ENCODE measurements around the gene ZBTB48. TPM values are rescaled to one million over a fixed set of nuclear protein-coding genes. Genes with fewer than 3 reads are reported as not detected.

Gene ZBTB48
- total RNA-seq, 4 donors from 2014 or later = 9.3 to 14.5 (median 11.3) TPM

DNA sequence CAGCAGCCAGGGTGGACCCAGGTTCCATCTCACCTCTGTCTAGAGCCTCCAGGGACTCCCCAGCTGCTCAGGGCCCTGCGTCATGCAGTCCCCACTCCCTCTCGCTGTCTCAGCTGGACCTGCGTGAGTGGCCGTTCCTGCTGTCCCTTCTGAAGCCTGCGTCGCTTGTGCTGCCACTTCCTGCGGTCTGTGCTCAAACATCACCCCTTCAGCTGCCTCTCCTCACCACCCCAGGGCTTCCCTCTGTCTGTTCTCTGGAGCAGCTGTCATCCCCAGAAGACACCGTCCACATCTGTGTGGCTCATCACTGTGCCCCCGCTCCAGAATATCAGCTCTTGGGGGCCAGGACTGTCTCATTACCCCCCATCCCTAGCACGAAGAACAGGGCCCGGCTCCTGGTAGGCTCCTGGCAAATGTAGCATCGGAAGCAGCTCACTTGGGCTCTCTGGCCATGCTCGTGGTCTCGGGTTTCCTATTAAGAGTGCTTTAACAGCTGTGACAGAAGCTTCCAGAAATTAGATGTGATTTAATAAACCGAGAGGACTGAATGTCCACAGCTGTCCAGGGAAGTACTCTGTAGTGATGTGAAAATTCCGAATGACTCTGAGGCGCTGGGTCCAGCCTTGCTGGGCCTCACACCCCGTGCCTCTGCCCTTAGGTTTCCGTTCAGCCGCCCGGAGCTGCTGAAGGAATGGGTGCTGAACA, 48.2 kb downstream of the ZBTB48 start:
- no peak for DNase-seq
- peaks cover 0 to 46% of the 10 kb centered on the region in 2 donors for H3K36me3 ChIP-seq
- peaks cover 22 to 24% of the 10 kb centered on the region in 2 donors for H3K4me1 ChIP-seq
- intact Hi-C loops (cut with DNase I; ENCODE audit: low total_unique reads) (loop anchor here (5.0 kb wide), 2 partner anchors 46 to 76 kb away; partner anchors contain the start of gene NOL9), in situ Hi-C loops (cut with MboI; ENCODE audit: low sequenced_read_pairs in 4 of 4) (loop anchor here in 1 of 4 donors (25.0 kb wide), 1 partner anchor 141 kb away; the partner anchor contains the start of gene PLEKHG5)
- peak; percentile 8 to 13 for ATAC-seq
- TF ChIP-seq, protein P1, sequence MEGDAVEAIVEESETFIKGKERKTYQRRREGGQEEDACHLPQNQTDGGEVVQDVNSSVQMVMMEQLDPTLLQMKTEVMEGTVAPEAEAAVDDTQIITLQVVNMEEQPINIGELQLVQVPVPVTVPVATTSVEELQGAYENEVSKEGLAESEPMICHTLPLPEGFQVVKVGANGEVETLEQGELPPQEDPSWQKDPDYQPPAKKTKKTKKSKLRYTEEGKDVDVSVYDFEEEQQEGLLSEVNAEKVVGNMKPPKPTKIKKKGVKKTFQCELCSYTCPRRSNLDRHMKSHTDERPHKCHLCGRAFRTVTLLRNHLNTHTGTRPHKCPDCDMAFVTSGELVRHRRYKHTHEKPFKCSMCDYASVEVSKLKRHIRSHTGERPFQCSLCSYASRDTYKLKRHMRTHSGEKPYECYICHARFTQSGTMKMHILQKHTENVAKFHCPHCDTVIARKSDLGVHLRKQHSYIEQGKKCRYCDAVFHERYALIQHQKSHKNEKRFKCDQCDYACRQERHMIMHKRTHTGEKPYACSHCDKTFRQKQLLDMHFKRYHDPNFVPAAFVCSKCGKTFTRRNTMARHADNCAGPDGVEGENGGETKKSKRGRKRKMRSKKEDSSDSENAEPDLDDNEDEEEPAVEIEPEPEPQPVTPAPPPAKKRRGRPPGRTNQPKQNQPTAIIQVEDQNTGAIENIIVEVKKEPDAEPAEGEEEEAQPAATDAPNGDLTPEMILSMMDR (IDR thresholded peaks at IDR 0.05 in 4 of 5, conservative IDR thresholded peaks at IDR 0.05 in 1 of 5) = no peak
- TF ChIP-seq POLR2A (IDR thresholded peaks at IDR 0.05) = no peak
- no peak overlapping the region for H3K4me3 ChIP-seq
- H3K27me3 ChIP-seq = no peaks in the 10 kb centered on the region
- no peaks in the 10 kb centered on the region for H3K9me3 ChIP-seq
- peak overlapping the region; percentile 19 to 69 (median 51) for H3K27ac ChIP-seq

DNA sequence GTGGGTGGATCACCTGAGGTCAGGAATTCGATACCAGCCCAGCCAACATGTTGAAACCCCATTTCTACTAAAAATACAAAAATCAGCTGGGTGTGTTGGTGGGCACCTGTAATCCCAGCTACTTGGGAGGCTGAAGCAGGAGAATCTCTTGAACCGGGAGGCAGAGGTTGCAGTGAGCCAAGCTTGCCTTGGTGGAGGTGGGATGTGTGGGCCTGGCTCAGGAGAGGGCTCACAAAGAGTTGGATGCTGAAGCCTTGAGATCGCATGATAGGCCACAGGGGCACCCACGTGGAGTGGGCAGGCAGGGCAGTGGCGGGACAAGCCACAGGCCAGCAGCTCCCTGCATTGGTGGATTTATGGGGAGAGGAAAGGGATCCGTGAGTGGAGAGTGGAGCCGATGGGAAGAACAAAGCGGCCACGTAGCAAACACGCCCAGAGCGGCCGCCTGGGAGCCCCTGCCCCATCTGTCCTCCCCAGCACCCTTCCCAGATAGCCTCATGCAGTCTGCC, 49.2 kb downstream of the ZBTB48 start:
- H3K27ac ChIP-seq = peak overlapping the region in 2 of 4 donors; percentile 63 to 69
- no peaks in the 10 kb centered on the region for H3K27me3 ChIP-seq
- DNase-seq = no peak
- TF ChIP-seq, protein P1 (IDR thresholded peaks at IDR 0.05 in 4 of 5, conservative IDR thresholded peaks at IDR 0.05 in 1 of 5) = no peak
- no peak for TF ChIP-seq POLR2A (IDR thresholded peaks at IDR 0.05)
- in situ Hi-C loops (cut with MboI; ENCODE audit: low sequenced_read_pairs in 4 of 4) (loop anchor here in 1 of 4 donors (25.0 kb wide), 1 partner anchor 142 kb away; the partner anchor contains the start of gene PLEKHG5), intact Hi-C loops (cut with DNase I; ENCODE audit: low total_unique reads) (loop anchor here (5.0 kb wide), 2 partner anchors 47 to 77 kb away; partner anchors contain the start of gene NOL9)
- no peaks in the 10 kb centered on the region for H3K9me3 ChIP-seq
- H3K4me1 ChIP-seq = peaks cover 22 to 24% of the 10 kb centered on the region in 2 donors
- ATAC-seq = no peak
- no peak overlapping the region for H3K4me3 ChIP-seq
- peaks cover 0 to 56% of the 10 kb centered on the region in 2 donors for H3K36me3 ChIP-seq

DNA sequence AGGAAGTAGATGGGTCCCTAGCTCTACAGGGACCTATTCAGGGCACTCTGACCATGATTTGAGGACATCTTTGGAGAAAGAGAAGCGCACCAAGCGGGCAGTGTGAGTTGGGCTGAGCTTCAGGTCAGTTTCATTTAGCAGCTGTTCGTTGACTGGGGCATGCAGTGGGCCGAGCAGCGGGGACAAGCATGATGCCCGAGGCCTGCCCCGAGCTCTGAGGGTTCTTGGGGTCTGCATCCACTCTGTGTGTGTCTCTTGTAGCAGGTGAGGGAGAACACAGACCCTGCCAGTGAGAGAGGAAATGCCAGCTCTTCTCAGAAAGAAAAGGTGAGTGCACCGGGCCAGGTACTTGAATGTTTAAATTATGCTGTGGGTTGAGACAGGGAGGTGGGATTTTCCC, 50.2 kb downstream of the ZBTB48 start:
- TF ChIP-seq, protein P1 (IDR thresholded peaks at IDR 0.05 in 4 of 5, conservative IDR thresholded peaks at IDR 0.05 in 1 of 5) = no peak
- TF ChIP-seq POLR2A (IDR thresholded peaks at IDR 0.05) = no peak
- peaks cover 0 to 61% of the 10 kb centered on the region in 2 donors for H3K36me3 ChIP-seq
- ATAC-seq = no peak
- no peak overlapping the region for H3K4me3 ChIP-seq
- in situ Hi-C loops (cut with MboI; ENCODE audit: low sequenced_read_pairs in 4 of 4) = loop anchor here in 3 of 4 donors (10.0 to 25.0 kb wide), 3 partner anchors 45 to 143 kb away; partner anchors contain the start of genes PLEKHG5 (in 1 of the 3) and ZBTB48 (in 1 of the 3)
- no peak overlapping the region for H3K27ac ChIP-seq
- peaks cover 18 to 24% of the 10 kb centered on the region in 2 donors for H3K4me1 ChIP-seq
- intact Hi-C loops (cut with DNase I; ENCODE audit: low total_unique reads) = no loop called here
- no peaks in the 10 kb centered on the region for H3K27me3 ChIP-seq
- H3K9me3 ChIP-seq = no peaks in the 10 kb centered on the region
- no peak for DNase-seq

DNA sequence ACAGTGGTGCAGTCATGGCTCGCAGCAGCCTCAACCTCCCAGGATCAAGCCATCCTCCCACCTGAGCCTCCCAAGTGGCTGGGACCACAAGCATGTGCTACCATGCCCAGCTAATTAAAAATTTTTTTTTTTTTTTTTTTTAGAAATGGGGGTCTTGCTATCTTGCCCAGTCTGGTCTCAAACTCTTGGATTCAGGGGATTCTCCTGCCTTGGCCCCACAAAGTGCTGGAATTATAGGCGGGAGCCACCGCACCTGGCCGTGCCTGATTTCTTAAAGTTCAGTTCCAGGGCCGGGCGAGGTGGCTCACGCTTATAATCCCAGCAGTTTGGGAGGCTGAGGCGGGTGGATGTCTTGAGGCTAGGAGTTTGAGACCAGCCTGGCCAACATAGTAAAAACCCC, 51.3 kb downstream of the ZBTB48 start:
- in situ Hi-C loops (cut with MboI; ENCODE audit: low sequenced_read_pairs in 4 of 4) = loop anchor here in 3 of 4 donors (10.0 to 25.0 kb wide), 3 partner anchors 46 to 144 kb away; partner anchors contain the start of genes PLEKHG5 (in 1 of the 3) and ZBTB48 (in 1 of the 3)
- H3K27me3 ChIP-seq = no peaks in the 10 kb centered on the region
- no peak overlapping the region for H3K4me3 ChIP-seq
- no peak overlapping the region for H3K27ac ChIP-seq
- DNase-seq (no peak), ATAC-seq (no peak)
- no peaks in the 10 kb centered on the region for H3K9me3 ChIP-seq
- intact Hi-C loops (cut with DNase I; ENCODE audit: low total_unique reads) = no loop called here
- TF ChIP-seq, protein P1 (IDR thresholded peaks at IDR 0.05 in 4 of 5, conservative IDR thresholded peaks at IDR 0.05 in 1 of 5) = no peak
- TF ChIP-seq POLR2A (IDR thresholded peaks at IDR 0.05) = no peak
- H3K36me3 ChIP-seq = peaks cover 0 to 67% of the 10 kb centered on the region in 2 donors
- H3K4me1 ChIP-seq = peaks cover 15 to 22% of the 10 kb centered on the region in 2 donors
